Aorta (tissue), 5 donors: ENCODE results near the gene TNIK. TPM values are rescaled to one million over a fixed set of nuclear protein-coding genes. Genes with fewer than 3 reads are reported as not detected.

Source experiments
- ATAC-seq: fragments of 200-7000 bp; cut with Tn5 transposase; one replicate; pipeline ENCODE4 v1.9.1; 2022; ENCODE audit warnings: moderate library complexity; ENCODE audit not compliant: low FRiP score
- DNase-seq, 2 donors: peaks; one replicate each; pipeline ENCODE4 v3.0.0-alpha.2; 2020
- H3K27ac ChIP-seq, 2 donors: one replicate each; pipeline ENCODE4 v1.5.1; 2013; ENCODE audit warnings: low read length in 2 of 2, mild to moderate bottlenecking in 2 of 2, moderate library complexity in 2 of 2, control low read depth in 1 of 2, inconsistent platforms in 1 of 2, low read depth in 1 of 2
- H3K27me3 ChIP-seq, 2 donors: one replicate each; pipeline ENCODE4 v1.6.1; 2013; ENCODE audit warnings: control low read depth in 1 of 2, low read length in 1 of 2, mild to moderate bottlenecking in 1 of 2, moderate library complexity in 1 of 2; ENCODE audit not compliant: insufficient read depth in 2 of 2, control insufficient read depth in 1 of 2
- H3K36me3 ChIP-seq, 2 donors: one replicate each; pipeline ENCODE4 v1.6.1; 2013; ENCODE audit warnings: control low read depth in 1 of 2, low read length in 1 of 2, mild to moderate bottlenecking in 1 of 2; ENCODE audit not compliant: insufficient read depth in 2 of 2, control insufficient read depth in 1 of 2
- H3K4me1 ChIP-seq, 2 donors: one replicate each; pipeline ENCODE4 v1.6.1; 2013; ENCODE audit warnings: low read length in 2 of 2, control low read depth in 1 of 2, mild to moderate bottlenecking in 1 of 2, moderate library complexity in 1 of 2; ENCODE audit not compliant: insufficient read depth in 2 of 2, control insufficient read depth in 1 of 2
- H3K4me3 ChIP-seq, 2 donors: one replicate each; pipeline ENCODE4 v1.5.1; 2013; ENCODE audit warnings: low read length in 2 of 2, control low read depth in 1 of 2, mild to moderate bottlenecking in 1 of 2
- H3K9me3 ChIP-seq: one replicate; pipeline ENCODE4 v1.6.1; 2013; ENCODE audit warnings: mild to moderate bottlenecking, low read length; ENCODE audit not compliant: control insufficient read depth
- WGBS, 2 donors: extraction: QIAGEN DNeasy Blood & Tissue Kit; methylation state at CpG; one replicate each; pipeline ENCODE4 v1.1.7; 2013; 5-methylcytosine and 5-hydroxymethylcytosine counted together
- intact Hi-C, 2 donors: fragments of 100-400 bp; cut with DNase I; formaldehyde crosslinking; loops; one replicate each; pipeline versions ENCODE4 v1.14.2 to v1.15.0; 2022
- polyA plus RNA-seq, 2 donors: library from polyadenylated mRNA; stranded (reverse); fragments of 200-250 nt; gene quantifications; one replicate each; pipeline ENCODE4 v1.2.3, GENCODE V29; 2013
- total RNA-seq, 2 donors: library from RNA; stranded (reverse); fragmentation: NEBNext Ultra II Directional; extraction: Animal tissue kit (Norgen Biotek cat#: 25700); gene quantifications; one replicate each; pipeline ENCODE4 v1.2.1, GENCODE V29; 2021
- donor health status: healthy with polysubstance abuse.
- donor health status: Bipolar disorder and iron deficiency.
- donor health status: DM: no; HTN: no; CAD: no.
- donor health status: DM: no; HTN: no; CAD: no.
- donor health status: DM: yes; HTN: yes; CAD: no.

Gene TNIK
- total and polyA plus RNA-seq, 4 donors, result 4.7 to 14.6 (median 8.8) TPM

GRCh38 chr3:171342783-171343420, 117.3 kb downstream of the TNIK start:
- H3K27me3 ChIP-seq, result no peaks in the 10 kb centered on the region
- H3K4me1 ChIP-seq, result peaks cover 0 to 1% of the 10 kb centered on the region in 2 donors
- H3K4me3 ChIP-seq, result no peak overlapping the region
- intact Hi-C loops, result no loop called here
- H3K9me3 ChIP-seq, result no peaks in the 10 kb centered on the region
- DNase-seq, result no peak
- H3K36me3 ChIP-seq, result no peaks in the 10 kb centered on the region
- 92 to 94% methylated on average over 2 of the region's 2 CpGs for WGBS, 2 donors
- no peak overlapping the region for H3K27ac ChIP-seq
- ATAC-seq, result no peak

- Histone ChIP-seq H3K27me3 (no peaks in the 10 kb centered on the region), H3K4me1 (peaks cover 0 to 1% of the 10 kb centered on the region in 2 donors), H3K4me3 (no peak overlapping the region), H3K36me3 (no peaks in the 10 kb centered on the region), H3K27ac (no peak overlapping the region), H3K9me3 (no peaks in the 10 kb centered on the region)
- intact Hi-C loops, result no loop called here
- DNase-seq, result no peak
- 95 to 100% methylated on average over 1 of the region's 1 CpG for WGBS, 2 donors
- no peak for ATAC-seq
These were observed 118.0 kb downstream of the TNIK start for GRCh38 chr3:171342200-171342599.

DNA sequence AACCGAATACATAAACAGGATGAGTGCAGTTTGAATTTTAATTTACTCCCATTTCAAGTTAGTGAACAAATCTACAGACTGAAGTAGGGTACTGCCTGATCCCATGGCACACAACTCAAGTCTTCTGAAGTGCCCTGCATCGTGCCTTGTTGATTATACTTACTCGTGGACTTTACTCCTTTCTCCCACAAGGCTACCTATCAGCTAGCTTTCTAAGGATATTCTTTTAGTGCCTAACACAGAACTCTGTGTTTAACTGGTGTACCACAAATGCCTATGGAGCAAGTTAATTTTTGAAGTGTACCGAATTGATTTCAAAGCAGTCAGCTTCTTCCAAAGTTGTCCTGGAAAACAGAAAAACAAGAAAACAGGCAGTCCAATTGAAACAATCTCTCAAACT, 119.8 kb downstream of the TNIK start:
- no peaks in the 10 kb centered on the region for H3K36me3 ChIP-seq
- no peaks in the 10 kb centered on the region for H3K9me3 ChIP-seq
- peaks cover 0 to 4% of the 10 kb centered on the region in 2 donors for H3K4me1 ChIP-seq
- DNase-seq, result no peak
- no peak overlapping the region for H3K27ac ChIP-seq
- intact Hi-C loops, result no loop called here
- H3K27me3 ChIP-seq, result no peaks in the 10 kb centered on the region
- H3K4me3 ChIP-seq, result no peak overlapping the region
- 95 to 97% methylated on average over 4 of the region's 4 CpGs for WGBS, 2 donors
- ATAC-seq, result no peak

GRCh38 chr3:171339598-171339997, 120.6 kb downstream of the TNIK start:
- WGBS, 2 donors, result 33 to 39% methylated on average over 4 of the region's 4 CpGs
- intact Hi-C loops, result loop anchor here in 1 of 2 donors (10.0 kb wide), 1 partner anchor 55 kb away; no protein-coding TSS in a partner anchor
- ATAC-seq, result no peak
- Histone ChIP-seq H3K4me3 (no peak overlapping the region), H3K27me3 (no peaks in the 10 kb centered on the region), H3K27ac (no peak overlapping the region), H3K9me3 (no peaks in the 10 kb centered on the region), H3K4me1 (peaks cover 2 to 4% of the 10 kb centered on the region in 2 donors), H3K36me3 (no peaks in the 10 kb centered on the region)
- no peak for DNase-seq

- Histone ChIP-seq H3K27ac (no peak overlapping the region), H3K27me3 (no peaks in the 10 kb centered on the region), H3K9me3 (no peaks in the 10 kb centered on the region), H3K36me3 (no peaks in the 10 kb centered on the region), H3K4me1 (peaks cover 2 to 4% of the 10 kb centered on the region in 2 donors), H3K4me3 (no peak overlapping the region)
- intact Hi-C loops, result loop anchor here in 1 of 2 donors (10.0 kb wide), 1 partner anchor 52 kb away; no protein-coding TSS in a partner anchor
- WGBS, 2 donors, result 87 to 88% methylated on average over 1 of the region's 1 CpG
- DNase-seq, result no peak
- ATAC-seq, result no peak
These were observed 123.8 kb downstream of the TNIK start for GRCh38 chr3:171336406-171336805.

DNA sequence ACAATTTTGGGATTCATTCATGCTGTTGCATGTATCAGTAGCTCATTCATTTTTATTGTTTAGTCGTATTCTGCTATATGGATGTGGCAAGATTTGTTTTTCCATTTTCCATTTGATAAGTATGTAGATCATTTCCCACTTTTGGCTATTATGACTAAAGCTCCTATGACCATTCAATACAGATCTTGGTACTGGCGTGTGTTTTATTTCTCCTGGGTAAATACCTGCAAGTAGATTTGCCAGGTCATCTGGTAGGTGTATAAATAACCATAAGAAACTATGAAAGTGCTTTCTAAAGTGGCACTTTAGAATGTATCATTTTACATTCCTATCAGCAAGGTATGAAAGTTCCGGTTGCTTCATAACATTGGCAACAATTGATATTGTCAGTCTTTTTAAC, 124.6 kb downstream of the TNIK start:
- DNase-seq (no peak), ATAC-seq (no peak)
- 95 to 98% methylated on average over 3 of the region's 3 CpGs for WGBS, 2 donors
- intact Hi-C loops, result loop anchor here in 1 of 2 donors (10.0 kb wide), 1 partner anchor 51 kb away; no protein-coding TSS in a partner anchor
- H3K4me3 ChIP-seq, result no peak overlapping the region
- H3K27ac ChIP-seq, result no peak overlapping the region
- peaks cover 2 to 4% of the 10 kb centered on the region in 2 donors for H3K4me1 ChIP-seq
- no peaks in the 10 kb centered on the region for H3K9me3 ChIP-seq
- no peaks in the 10 kb centered on the region for H3K36me3 ChIP-seq
- no peaks in the 10 kb centered on the region for H3K27me3 ChIP-seq

DNA sequence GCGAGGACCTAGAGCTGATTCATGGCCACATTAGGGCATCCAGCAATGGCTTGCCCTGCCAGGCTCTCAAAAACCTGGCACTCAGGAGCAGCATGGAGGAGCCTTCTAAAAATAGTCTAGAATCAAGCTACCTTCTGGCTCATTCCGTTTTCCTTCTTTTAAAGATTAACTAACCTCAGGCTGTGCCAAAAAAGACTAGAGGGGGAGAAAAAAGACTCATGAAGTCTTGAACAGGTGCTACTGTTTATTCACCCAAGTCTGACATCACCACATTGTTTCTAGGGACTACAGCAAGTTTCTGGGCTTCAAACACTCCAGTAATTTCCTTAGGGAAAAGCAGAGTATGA, 125.8 kb downstream of the TNIK start:
- 4 to 12% methylated on average over 2 of the region's 2 CpGs for WGBS, 2 donors

DNA sequence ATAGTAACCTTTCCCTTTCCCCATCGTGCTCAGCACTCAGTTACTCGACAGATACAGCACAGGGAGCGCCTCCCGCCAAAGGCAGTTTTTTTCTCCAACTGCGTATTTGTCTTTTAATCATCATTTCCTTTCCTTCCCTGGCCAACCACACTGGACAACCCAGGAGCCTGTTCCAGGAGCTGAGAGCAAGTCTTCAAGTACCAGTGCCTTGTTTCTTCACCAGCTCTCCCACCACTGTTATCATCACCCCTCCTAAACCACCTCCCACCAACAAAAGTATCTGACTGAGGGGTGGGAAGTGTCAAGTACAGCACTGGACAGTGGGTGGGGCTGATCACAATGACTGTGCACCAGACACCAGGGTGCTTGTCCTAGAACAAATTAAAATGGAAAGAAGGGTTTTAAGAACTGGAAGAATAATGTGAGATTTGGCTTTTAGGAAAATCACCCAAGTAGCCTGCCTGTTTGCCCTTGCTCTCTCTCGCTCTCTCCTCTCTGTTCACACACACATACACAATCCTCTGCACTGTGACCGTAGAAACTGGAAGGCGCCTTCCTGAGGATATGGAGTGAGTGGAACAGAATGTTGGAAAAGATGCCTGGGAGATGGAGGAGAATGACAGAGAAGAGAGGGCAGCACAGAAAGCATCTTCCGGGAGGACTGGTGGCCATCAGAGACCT, 126.3 kb downstream of the TNIK start:
- no peaks in the 10 kb centered on the region for H3K9me3 ChIP-seq
- peaks cover 2 to 3% of the 10 kb centered on the region in 2 donors for H3K4me1 ChIP-seq
- intact Hi-C loops, result loop anchor here in 1 of 2 donors (10.0 kb wide), 1 partner anchor 49 kb away; no protein-coding TSS in a partner anchor
- no peak overlapping the region for H3K4me3 ChIP-seq
- DNase-seq (no peak), ATAC-seq (peak; percentile 19)
- no peaks in the 10 kb centered on the region for H3K27me3 ChIP-seq
- no peaks in the 10 kb centered on the region for H3K36me3 ChIP-seq
- WGBS, 2 donors, result 82 to 84% methylated on average over 9 of the region's 9 CpGs
- peak overlapping the region in 1 of 2 donors; percentile 78 for H3K27ac ChIP-seq

More for the DNA sequence above, 125.8 kb downstream of the TNIK start:
- Histone ChIP-seq H3K9me3 (no peaks in the 10 kb centered on the region), H3K27me3 (no peaks in the 10 kb centered on the region), H3K27ac (peak overlapping the region in 1 of 2 donors; percentile 78), H3K4me3 (no peak overlapping the region), H3K4me1 (peaks cover 2% of the 10 kb centered on the region in 2 donors), H3K36me3 (no peaks in the 10 kb centered on the region)
- ATAC-seq, result peak; percentile 49
- intact Hi-C loops, result loop anchor here in 1 of 2 donors (10.0 kb wide), 1 partner anchor 50 kb away; no protein-coding TSS in a partner anchor
- no peak for DNase-seq
